ENCODE data around the gene UBL7. TPM values are rescaled to one million over a fixed set of nuclear protein-coding genes. Genes with fewer than 3 reads are reported as not detected.

The UBL7 gene, protein sequence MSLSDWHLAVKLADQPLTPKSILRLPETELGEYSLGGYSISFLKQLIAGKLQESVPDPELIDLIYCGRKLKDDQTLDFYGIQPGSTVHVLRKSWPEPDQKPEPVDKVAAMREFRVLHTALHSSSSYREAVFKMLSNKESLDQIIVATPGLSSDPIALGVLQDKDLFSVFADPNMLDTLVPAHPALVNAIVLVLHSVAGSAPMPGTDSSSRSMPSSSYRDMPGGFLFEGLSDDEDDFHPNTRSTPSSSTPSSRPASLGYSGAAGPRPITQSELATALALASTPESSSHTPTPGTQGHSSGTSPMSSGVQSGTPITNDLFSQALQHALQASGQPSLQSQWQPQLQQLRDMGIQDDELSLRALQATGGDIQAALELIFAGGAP
- total RNA-seq: 21.6 and 23.1 TPM in 2 replicates

DNA sequence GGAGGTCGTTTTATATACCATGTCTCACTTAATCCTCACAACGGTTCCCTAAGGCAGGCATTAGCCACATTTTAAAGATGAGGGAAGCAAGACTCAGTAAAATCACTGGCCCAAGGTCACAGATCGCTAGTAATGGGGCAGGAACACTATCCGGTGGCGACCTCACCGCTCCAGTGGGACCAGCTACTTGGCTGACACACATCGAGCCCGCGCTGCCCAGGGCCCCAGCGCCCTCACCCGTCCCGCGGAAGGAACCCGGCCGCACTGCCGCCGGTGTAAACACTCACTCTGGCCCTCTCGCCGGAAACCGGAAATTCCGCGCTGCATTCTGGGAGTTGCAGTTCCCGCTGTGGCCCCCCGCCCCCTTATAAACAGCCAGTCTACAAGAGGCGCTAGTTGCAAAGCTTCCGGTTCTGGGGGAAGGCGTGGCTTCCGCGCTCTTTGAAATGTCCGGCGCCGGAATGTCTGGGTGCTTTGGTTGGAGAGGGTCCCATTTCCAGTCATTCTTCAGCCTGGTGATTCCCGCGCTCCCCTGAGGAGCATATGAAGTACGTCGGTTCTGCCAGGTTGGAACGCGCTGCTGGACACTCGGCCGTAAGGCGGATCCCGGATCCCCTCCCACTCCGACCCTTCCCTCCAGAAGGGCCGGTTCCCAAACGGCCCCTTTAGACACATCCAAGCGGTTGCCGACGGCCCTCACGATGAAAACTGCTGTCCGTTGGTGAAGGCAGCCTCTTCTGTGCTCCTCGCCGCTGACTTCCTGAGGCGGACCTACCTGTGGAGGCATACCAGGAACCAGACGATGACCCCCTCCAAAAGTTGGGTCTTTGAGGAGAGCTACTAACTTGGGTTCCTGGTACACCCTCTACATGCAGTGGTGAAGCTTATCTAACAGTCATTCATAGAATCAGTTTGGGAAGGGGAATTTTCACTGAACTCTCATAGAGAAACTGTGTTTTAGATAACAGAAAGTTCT is at the start of gene UBL7:
Gene UBL7 (minus strand): TSS at position 290 of the 976 bp plus-strand sequence. CDS start 2,293 bp downstream, outside the sequence.

DNA sequence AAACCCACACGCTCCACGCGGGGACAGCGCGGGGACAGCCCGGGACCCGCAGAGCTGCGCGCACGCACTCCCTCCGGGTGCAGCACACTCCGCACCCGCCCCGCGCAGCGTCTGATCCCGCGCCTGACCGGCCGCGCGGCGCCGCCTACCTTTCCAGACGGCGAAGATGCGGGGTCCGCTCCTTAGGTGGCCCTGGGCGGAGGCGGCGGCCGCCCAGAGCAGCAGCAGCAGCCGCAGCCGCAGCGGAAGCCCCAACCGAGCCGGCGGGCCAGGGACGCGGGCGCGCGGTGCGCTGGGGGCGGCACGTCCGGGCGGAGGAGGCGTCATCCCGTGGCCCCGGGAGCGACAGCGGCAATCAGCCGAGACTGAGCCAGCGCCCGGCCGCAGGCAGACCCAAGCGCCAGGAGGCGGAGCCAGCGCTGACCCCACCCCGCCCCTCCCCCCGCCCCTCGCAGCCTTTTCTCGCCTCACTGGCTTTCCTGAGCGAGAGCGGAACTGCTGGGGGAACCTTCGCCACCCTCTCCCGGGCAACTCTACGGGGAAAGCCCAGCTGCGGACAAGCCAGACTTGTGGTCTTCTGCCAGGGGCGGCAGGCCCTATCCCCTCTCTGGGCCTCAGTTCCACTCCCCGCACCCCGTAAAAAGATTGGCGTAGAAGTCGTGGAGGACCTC is 27.2 kb downstream of the UBL7 start, which contains the start of gene SEMA7A:
Gene SEMA7A (minus strand): TSS at position 367 of the 671 bp plus-strand sequence. CDS start 40 bp downstream, at position 327.

Other genes with a start within 250 kb of the UBL7 start
- not detected in 2 replicates for gene CCDC33, start 224.8 kb downstream of the UBL7 start, total RNA-seq
- gene CYP11A1, start 93.5 kb downstream of the UBL7 start, total RNA-seq: not detected in 2 replicates
- 1.9 and 2.0 TPM in 2 replicates for gene SEMA7A, start 27.2 kb downstream of the UBL7 start, total RNA-seq
- gene ARID3B, start 80.1 kb upstream of the UBL7 start, total RNA-seq: 1.3 and 1.4 TPM in 2 replicates
- 47.8 and 51.5 TPM in 2 replicates for gene CLK3, start 154.7 kb upstream of the UBL7 start, total RNA-seq
- gene EDC3, start 234.9 kb upstream of the UBL7 start, total RNA-seq: 12.7 and 13.6 TPM in 2 replicates